ENCODE measurements around the gene HS6ST2.

Gene HS6ST2

DNA sequence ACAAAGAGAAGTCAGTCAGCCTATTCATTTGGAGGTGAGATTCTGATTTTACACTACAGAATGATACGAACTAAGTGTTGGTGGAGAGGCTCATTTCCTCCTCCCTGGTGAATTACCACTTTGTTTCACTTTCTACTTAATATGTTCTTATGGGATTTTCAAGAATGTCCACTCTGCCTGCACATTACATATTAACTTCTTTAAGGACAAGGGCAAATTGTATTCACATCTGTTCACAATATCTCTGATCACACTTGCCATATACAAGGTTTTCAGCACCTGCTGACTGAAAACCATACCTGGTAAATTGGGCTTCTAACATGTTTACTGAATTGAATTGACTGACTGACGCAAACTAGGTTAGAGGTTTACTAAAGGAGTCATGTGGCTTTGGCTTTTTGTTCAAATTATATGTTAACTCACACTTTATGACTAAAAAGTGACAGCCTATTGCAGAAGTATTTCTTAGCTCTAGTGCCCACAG, 281.2 kb downstream of the HS6ST2 start:
- DNase-seq (ENCODE audit: insufficient read length, low spot score) (no peak), FAIRE-seq (no peak)
- no peak for TF ChIP-seq CTCF (IDR thresholded peaks at IDR 0.05; ENCODE audit: insufficient read depth, missing control alignments)

DNA sequence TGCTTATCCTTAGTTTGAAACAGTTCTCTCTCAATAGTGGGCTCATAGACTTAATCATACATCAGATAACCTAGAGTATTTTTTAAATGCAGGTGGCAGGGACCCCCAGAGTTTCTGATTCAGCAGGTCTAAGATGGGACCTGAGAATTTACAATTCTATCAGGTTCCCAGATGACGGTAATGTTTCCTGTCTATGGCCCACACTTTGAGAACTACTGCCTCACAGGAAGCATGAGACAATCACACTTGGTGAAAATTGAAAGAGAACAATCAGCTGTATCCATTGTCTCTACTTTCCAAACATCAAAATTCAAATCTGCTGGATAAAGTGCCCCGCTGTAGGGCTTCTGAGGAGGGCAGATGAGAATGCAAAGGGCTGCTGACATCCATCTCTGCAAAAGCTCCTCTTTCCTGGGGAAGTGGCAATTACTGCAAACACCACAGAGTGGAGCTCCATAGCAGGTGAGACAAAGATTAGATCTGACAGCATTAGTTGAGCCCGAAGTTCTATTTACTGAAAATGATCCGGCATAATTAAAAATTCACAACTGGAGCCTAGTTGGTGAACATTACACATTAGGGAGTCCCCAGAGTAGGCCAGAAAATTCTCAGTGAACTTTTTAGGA, 281.8 kb downstream of the HS6ST2 start:
- FAIRE-seq = no peak
- TF ChIP-seq CTCF (IDR thresholded peaks at IDR 0.05; ENCODE audit: insufficient read depth, missing control alignments) = no peak
- no peak for DNase-seq (ENCODE audit: insufficient read length, low spot score)

GRCh38 chrX:132676102-132676501, 282.3 kb downstream of the HS6ST2 start:
- FAIRE-seq = no peak
- no peak for TF ChIP-seq CTCF (IDR thresholded peaks at IDR 0.05; ENCODE audit: insufficient read depth, missing control alignments)

GRCh38 chrX:132673331-132673730, 285.1 kb downstream of the HS6ST2 start:
- no peak for TF ChIP-seq CTCF (IDR thresholded peaks at IDR 0.05; ENCODE audit: insufficient read depth, missing control alignments)
- FAIRE-seq (no peak), DNase-seq (ENCODE audit: insufficient read length, low spot score) (no peak)

More at GRCh38 chrX:132676102-132676501, 282.3 kb downstream of the HS6ST2 start:
- no peak for DNase-seq (ENCODE audit: insufficient read length, low spot score)

- DNase-seq (ENCODE audit: insufficient read length, low spot score) = no peak
- TF ChIP-seq CTCF (IDR thresholded peaks at IDR 0.05; ENCODE audit: insufficient read depth, missing control alignments) = no peak
- FAIRE-seq = no peak
Observed at GRCh38 chrX:132671229-132671641, 287.2 kb downstream of the HS6ST2 start.

- DNase-seq (ENCODE audit: insufficient read length, low spot score) (no peak), FAIRE-seq (no peak)
- TF ChIP-seq CTCF (IDR thresholded peaks at IDR 0.05; ENCODE audit: insufficient read depth, missing control alignments) = no peak
Observed at GRCh38 chrX:132669142-132669541, 289.3 kb downstream of the HS6ST2 start.

GRCh38 chrX:132668178-132668577, 290.3 kb downstream of the HS6ST2 start:
- FAIRE-seq (no peak), DNase-seq (ENCODE audit: insufficient read length, low spot score) (no peak)
- no peak for TF ChIP-seq CTCF (IDR thresholded peaks at IDR 0.05; ENCODE audit: insufficient read depth, missing control alignments)
